Glutamatergic neuron (in vitro differentiated cells): ENCODE data around the gene USP44. TPM values are rescaled to one million over a fixed set of nuclear protein-coding genes. Genes with fewer than 3 reads are reported as not detected.

Experiments
- DNase-seq: peaks from one replicate; pipeline ENCODE4 v3.0.0; 2022
- H3K27ac Mint-ChIP-seq: one replicate; pipeline ENCODE4 v1.8.0; 2020; ENCODE audit warnings: mild to moderate bottlenecking, mixed read lengths, inconsistent platforms; ENCODE audit not compliant: unreplicated experiment
- H3K27me3 Mint-ChIP-seq: one replicate; pipeline ENCODE4 v1.8.0; 2020; ENCODE audit warnings: mild to moderate bottlenecking, moderate library complexity, mixed read lengths, inconsistent platforms; ENCODE audit not compliant: unreplicated experiment
- H3K36me3 Mint-ChIP-seq: one replicate; pipeline ENCODE4 v1.8.0; 2020; ENCODE audit warnings: mild to moderate bottlenecking, mixed read lengths, inconsistent platforms; ENCODE audit not compliant: unreplicated experiment
- H3K4me1 Mint-ChIP-seq: one replicate; pipeline ENCODE4 v1.8.0; 2020; ENCODE audit warnings: mild to moderate bottlenecking, low read depth, mixed read lengths, inconsistent platforms; ENCODE audit not compliant: unreplicated experiment
- H3K4me3 Mint-ChIP-seq: one replicate; pipeline ENCODE4 v1.8.0; 2020; ENCODE audit warnings: mild to moderate bottlenecking, mixed read lengths, inconsistent platforms; ENCODE audit not compliant: unreplicated experiment
- H3K9me3 Mint-ChIP-seq: one replicate; pipeline ENCODE4 v1.8.0; 2020; ENCODE audit warnings: mild to moderate bottlenecking, moderate library complexity, mixed read lengths, inconsistent platforms; ENCODE audit not compliant: unreplicated experiment
- total RNA-seq: library from RNA; stranded (reverse); fragmentation: NEBNext Ultra II Directional; extraction: Animal tissue kit (Norgen Biotek cat#: 25700); gene quantifications from one replicate; pipeline ENCODE4 v1.2.1, GENCODE V29; 2021; ENCODE audit not compliant: unreplicated experiment
- TF ChIP-seq, protein P1 (sequence below): fragments of 200-600 bp; sonication (generic); IDR thresholded peaks from one replicate; pipeline ENCODE4 v1.5.0; 2021; ENCODE audit not compliant: partially characterized antibody, unreplicated experiment

Gene USP44
- total RNA-seq, 1 donor from 2014 or later, result 2.7 TPM

DNA sequence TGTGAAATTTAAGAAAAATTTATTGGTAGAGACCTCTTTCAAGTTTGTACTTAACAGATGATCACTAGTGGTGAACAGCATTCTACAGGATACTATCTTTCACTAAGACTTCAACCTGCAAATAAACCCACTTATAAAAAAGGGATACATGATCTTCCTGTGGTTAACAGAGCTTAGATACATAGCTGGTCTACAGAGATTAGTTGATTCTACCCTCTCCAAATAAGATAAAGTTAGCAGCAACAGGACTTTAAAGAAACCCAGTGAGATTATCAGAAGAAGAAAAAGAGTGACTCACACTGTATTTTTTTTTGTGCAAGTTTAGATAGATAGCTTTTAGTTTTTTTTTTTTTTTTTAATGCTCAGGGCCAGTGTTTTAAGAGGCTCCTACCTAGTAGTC, 34.5 kb downstream of the USP44 start:
- H3K4me3 Mint-ChIP-seq, result no peak overlapping the region
- H3K27me3 Mint-ChIP-seq, result no peaks in the 10 kb centered on the region
- H3K27ac Mint-ChIP-seq, result no peak overlapping the region
- no peaks in the 10 kb centered on the region for H3K36me3 Mint-ChIP-seq
- TF ChIP-seq, protein P1, sequence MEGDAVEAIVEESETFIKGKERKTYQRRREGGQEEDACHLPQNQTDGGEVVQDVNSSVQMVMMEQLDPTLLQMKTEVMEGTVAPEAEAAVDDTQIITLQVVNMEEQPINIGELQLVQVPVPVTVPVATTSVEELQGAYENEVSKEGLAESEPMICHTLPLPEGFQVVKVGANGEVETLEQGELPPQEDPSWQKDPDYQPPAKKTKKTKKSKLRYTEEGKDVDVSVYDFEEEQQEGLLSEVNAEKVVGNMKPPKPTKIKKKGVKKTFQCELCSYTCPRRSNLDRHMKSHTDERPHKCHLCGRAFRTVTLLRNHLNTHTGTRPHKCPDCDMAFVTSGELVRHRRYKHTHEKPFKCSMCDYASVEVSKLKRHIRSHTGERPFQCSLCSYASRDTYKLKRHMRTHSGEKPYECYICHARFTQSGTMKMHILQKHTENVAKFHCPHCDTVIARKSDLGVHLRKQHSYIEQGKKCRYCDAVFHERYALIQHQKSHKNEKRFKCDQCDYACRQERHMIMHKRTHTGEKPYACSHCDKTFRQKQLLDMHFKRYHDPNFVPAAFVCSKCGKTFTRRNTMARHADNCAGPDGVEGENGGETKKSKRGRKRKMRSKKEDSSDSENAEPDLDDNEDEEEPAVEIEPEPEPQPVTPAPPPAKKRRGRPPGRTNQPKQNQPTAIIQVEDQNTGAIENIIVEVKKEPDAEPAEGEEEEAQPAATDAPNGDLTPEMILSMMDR, result no peak
- H3K9me3 Mint-ChIP-seq, result no peaks in the 10 kb centered on the region
- H3K4me1 Mint-ChIP-seq, result no peaks in the 10 kb centered on the region
- DNase-seq, result no peak

DNA sequence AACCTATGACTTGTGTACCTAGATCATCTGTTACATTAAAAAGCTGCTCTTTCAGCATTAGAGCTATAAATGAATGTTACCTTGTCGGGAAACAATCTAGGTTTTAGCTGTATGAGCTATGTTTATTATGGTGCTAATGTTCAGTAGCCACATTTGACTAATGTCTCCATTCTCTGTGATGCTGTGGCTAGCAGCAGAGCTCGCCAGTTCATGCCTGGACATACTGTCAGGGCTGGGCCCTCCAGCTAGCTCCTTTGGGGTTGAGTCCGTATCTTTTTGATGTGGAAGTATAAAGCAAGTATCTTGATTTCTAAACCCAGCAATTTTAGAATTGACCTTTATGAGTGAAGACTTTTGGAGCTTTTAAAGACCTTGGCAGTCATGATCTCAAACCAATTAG, 36.1 kb downstream of the USP44 start:
- H3K27ac Mint-ChIP-seq, result no peak overlapping the region
- H3K4me1 Mint-ChIP-seq, result no peaks in the 10 kb centered on the region
- H3K9me3 Mint-ChIP-seq, result no peaks in the 10 kb centered on the region
- no peaks in the 10 kb centered on the region for H3K36me3 Mint-ChIP-seq
- TF ChIP-seq, protein P1, result no peak
- H3K4me3 Mint-ChIP-seq, result no peak overlapping the region
- H3K27me3 Mint-ChIP-seq, result no peaks in the 10 kb centered on the region
- no peak for DNase-seq

DNA sequence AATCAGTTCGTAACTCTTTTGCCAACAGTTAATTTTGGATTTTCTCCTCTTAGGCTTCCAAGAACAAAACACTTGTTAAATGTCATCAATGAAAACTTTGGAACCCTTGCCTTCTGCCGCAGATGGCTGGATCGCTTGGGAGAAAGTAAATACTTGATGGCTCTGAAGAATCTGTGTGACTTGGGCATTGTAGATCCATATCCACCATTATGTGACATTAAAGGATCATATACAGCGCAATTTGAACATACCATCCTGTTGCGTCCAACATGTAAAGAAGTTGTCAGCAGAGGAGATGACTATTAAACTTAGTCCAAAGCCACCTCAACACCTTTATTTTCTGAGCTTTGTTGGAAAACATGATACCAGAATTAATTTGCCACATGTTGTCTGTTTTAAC, 37.7 kb downstream of the USP44 start:
- H3K4me1 Mint-ChIP-seq, result no peaks in the 10 kb centered on the region
- no peak overlapping the region for H3K27ac Mint-ChIP-seq
- no peak overlapping the region for H3K4me3 Mint-ChIP-seq
- TF ChIP-seq, protein P1, result no peak
- no peak for DNase-seq
- no peaks in the 10 kb centered on the region for H3K27me3 Mint-ChIP-seq
- H3K36me3 Mint-ChIP-seq, result no peaks in the 10 kb centered on the region
- H3K9me3 Mint-ChIP-seq, result no peaks in the 10 kb centered on the region

DNA sequence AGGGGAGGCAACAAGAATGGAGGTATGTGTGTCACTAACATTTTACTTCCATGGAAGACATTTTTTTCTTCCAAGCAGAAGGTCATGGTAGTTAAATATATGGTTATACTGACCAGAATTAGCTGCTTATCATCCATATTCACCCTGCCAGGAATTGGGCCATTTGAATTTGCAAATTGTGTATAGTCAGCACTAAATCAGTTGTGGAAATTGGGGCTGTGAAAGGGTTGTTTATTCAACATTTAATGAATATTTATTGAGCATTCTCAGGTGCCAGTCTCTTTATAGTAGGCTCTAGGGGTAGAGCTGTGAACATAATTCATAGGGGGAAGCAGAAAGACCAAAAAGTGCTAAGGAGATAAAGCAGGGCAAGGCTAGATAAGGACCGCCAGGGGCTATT, 39.3 kb downstream of the USP44 start:
- TF ChIP-seq, protein P1, result no peak
- no peak overlapping the region for H3K27ac Mint-ChIP-seq
- no peaks in the 10 kb centered on the region for H3K9me3 Mint-ChIP-seq

DNA sequence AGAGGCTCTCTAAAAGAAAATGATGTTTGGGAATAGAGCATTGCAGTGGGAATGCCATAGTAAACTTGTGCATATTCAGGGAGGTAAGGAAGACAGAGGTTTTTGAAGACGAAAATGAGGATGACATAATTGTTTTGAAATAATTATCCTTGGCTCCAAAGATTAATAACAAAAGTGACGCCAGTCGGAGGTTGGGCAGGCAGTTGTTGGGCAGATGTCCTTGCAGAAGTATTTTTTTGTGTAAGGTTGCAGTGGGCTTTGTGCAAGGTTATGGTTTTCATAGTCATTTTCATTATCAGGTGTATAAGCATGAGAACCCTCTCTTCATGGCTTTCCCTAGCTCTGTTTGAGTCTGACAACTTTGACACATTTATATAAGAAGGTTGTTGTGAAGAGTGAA, 42.0 kb downstream of the USP44 start:
- TF ChIP-seq, protein P1, result no peak
- Mint-ChIP-seq H3K27me3 (no peaks in the 10 kb centered on the region), H3K27ac (no peak overlapping the region), H3K4me3 (no peak overlapping the region), H3K36me3 (no peaks in the 10 kb centered on the region), H3K4me1 (no peaks in the 10 kb centered on the region), H3K9me3 (no peaks in the 10 kb centered on the region)
- no peak for DNase-seq

More for the DNA sequence above, 39.3 kb downstream of the USP44 start:
- Mint-ChIP-seq H3K36me3 (no peaks in the 10 kb centered on the region), H3K4me3 (no peak overlapping the region), H3K27me3 (no peaks in the 10 kb centered on the region), H3K4me1 (no peaks in the 10 kb centered on the region)
- no peak for DNase-seq
